ENCODE data around the gene FBXO31.

- TF ChIP-seq CTCF (IDR thresholded peaks at IDR 0.05; ENCODE audit: low read depth, low read length) (no peak), EZH2phosphoT487 (IDR thresholded peaks at IDR 0.05; ENCODE audit: low read depth) (no peak)
Observed at GRCh38 chr16:87316450-87316922, 67.1 kb downstream of the FBXO31 start.
